Fibroblast of villous mesenchyme (primary cell): ENCODE data around the gene SNX20. TPM values are rescaled to one million over a fixed set of nuclear protein-coding genes. Genes with fewer than 3 reads are reported as not detected.

Experiments used
- DNase-seq: peaks from one replicate; pipeline ENCODE4 v3.0.0-alpha.2; 2010; ENCODE audit warnings: low read depth
- H3K4me3 ChIP-seq: 2 replicates; pipeline ENCODE4 v1.5.1; 2011; ENCODE audit warnings: low read depth, mild to moderate bottlenecking, low read length
- total RNA-seq: library from RNA; depleted of rRNA; stranded (reverse); fragments of >200 nt; gene quantifications from 2 replicates; pipeline ENCODE4 v1.2.3, GENCODE V29; 2012
- TF ChIP-seq, protein P1 (sequence below): IDR thresholded peaks from 2 replicates; pipeline ENCODE4 v1.5.1; 2012; ENCODE audit warnings: low read depth, mild to moderate bottlenecking, low read length; ENCODE audit not compliant: insufficient read depth

The SNX20 gene
- total RNA-seq, 1 donor = not detected

DNA sequence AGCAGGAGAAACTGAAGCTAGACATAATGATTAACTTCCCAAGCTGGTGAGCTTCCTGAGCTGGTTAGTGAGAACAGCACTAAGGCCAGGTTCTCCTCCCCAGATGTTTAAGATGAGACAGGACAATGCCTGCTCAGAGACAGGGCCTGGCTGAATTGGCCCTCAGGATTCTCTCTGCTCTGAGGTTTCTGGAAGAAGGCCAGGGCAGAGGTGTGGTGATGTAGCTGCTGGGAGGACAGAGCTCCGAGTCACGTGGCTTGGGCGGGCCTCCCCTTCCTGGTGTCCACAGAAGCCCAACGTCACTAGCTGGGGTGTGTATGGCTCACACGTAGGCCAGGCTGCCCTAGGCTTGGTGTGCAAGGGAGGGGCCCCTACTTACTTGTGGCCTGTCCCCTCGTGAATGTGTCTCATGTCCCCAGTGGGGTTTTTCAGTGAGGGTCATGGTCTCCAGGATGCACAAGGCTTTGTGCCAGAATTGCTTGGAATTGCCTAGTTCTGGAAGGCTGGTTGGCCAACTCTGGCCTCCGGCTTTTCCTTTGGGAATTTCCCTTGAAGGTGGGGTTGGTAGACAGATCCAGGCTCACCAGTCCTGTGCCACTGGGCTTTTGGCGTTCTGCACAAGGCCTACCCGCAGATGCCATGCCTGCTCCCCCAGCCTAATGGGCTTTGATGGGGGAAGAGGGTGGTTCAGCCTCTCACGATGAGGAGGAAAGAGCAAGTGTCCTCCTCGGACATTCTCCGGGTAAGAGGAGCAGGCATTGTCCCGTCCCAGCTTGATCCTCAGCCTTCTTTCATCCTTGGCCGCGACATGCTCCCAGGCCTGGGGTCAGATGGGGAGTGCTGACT, 15.7 kb upstream of the SNX20 start:
- peak; percentile 72 for DNase-seq
- H3K4me3 ChIP-seq = no peak overlapping the region
- TF ChIP-seq, protein P1, sequence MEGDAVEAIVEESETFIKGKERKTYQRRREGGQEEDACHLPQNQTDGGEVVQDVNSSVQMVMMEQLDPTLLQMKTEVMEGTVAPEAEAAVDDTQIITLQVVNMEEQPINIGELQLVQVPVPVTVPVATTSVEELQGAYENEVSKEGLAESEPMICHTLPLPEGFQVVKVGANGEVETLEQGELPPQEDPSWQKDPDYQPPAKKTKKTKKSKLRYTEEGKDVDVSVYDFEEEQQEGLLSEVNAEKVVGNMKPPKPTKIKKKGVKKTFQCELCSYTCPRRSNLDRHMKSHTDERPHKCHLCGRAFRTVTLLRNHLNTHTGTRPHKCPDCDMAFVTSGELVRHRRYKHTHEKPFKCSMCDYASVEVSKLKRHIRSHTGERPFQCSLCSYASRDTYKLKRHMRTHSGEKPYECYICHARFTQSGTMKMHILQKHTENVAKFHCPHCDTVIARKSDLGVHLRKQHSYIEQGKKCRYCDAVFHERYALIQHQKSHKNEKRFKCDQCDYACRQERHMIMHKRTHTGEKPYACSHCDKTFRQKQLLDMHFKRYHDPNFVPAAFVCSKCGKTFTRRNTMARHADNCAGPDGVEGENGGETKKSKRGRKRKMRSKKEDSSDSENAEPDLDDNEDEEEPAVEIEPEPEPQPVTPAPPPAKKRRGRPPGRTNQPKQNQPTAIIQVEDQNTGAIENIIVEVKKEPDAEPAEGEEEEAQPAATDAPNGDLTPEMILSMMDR = no peak

DNA sequence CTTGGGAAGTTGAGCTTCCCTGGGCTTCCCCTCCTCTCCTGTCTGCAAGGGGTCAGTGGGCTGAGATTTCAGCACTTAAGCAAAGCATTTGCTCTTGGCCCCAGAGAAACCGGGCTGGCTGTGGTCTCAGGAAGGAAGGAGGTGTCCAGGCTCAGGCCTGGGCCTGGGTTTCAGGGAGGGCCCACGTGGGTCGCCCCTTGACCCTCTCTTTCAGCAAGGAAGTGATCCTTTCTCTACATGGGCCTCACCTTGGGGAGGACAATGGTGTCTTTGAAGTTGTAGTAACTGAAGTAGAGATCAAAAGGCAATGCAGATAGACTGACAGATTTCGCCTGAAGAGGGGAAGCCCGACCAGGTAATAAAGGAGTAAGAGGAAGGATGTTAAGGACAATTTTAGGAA, 15.0 kb upstream of the SNX20 start:
- H3K4me3 ChIP-seq = no peak overlapping the region
- no peak for DNase-seq
- TF ChIP-seq, protein P1 = no peak

DNA sequence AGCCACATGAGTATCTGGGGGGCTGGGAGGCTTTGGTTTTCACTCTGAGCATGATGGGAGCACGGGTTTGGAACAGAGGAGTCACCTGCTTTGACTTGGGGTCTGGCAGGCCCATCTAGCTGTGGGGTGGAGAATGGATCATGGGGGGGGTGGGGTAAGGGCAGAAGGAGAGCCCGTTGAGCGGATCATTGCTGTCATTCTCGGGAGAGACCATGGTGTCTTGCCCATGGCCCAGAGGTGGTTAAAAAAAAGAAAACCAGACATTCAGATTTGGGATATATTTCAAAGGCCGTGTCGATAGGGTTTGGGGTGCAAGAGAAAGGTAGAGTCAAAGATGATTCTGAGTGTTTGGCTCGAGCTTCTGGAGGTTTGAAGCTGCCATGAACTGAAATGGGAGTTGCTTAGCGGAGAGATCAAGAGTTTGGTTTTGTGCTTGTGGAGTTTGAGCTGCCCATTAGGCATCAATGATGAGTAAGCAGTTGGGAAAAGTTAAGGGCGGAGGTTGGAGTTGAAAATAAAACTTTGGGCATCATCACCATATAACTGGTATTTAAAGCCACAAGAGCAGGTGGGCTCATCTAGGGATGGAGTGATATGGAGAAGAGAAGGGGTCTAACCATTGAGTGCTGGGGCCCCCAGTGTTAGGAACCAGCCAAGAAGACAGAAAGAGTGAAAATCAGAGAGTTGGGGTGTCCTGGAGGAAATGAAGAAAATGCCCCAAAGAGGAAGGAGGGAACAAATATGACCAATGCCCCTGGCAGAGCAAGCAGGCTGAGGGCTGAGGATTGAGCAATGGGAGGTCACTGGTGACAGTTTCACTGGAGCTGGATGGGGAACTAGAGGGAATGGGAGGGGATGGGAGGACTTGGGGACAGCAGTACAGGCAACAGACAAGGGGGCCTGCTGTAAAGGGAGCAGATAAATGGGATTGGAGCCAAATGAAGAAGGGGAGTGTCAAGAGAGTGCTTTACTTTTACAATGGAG, 14.2 kb upstream of the SNX20 start:
- no peak overlapping the region for H3K4me3 ChIP-seq
- TF ChIP-seq, protein P1 = no peak

DNA sequence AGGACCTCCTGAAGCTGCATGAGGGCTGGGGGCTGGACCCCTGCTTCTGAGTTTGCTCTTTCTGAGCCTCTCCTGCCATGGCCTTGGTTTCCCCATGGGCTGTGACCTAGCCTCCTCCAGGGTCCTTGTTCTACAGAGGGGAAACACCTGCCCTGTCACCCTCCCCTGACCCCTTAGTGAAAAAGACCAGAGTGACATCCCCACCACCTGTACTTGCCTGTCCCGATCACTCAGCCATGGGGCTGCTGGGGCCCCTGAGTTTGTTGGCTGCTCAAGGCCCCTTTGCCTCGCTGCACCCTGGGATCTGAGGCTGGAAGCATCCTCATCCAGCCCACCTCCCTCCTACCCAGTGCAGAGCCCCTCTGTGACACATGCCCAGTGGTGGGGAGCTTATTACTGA, 13.1 kb upstream of the SNX20 start:
- DNase-seq = no peak
- H3K4me3 ChIP-seq = no peak overlapping the region
- TF ChIP-seq, protein P1 = no peak

More for the DNA sequence above, 14.2 kb upstream of the SNX20 start:
- DNase-seq = no peak

DNA sequence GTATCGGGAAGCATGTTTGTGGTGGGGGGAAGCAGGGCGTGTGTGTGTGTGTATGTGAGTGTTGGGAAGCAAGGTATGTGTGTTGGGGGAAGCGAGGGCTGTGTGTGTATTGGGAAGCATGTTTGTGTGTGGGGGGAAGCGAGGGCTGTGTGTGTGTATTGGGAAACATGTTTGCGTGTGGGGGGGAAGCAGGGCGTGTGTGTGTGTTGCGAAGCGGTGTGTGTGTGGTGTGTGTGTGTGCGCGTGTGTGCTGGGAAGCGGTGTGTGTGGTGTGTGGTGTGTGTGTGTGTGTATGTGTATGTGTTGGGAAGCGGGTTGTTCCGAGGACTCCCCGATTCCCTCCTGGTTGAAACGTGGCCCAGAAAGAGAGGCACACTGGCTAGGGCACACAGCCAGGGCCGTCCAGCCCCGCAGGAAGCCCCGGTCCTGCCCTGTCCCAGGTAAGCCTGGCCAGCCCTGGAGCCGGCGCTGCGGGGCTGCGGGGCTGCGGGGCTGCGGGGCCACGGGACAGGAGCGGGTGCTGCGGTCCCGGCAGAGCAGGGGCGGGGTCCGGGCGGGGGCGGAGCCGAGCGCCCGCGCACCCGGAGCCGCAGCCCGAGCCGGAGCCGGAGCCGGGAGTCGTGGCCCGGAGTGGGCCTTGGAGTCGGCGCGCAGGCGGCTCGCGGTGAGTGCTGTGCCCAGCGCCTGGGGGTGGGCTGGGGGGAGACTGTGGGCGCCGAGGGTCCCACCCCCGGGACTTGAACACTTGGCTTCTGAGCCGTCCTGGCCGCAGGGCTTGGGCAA, 12.1 kb upstream of the SNX20 start, which contains the start of gene NOD2:
NOD2 (plus strand) TSS at position 608 of the 783 bp plus-strand sequence. CDS start 5,890 bp downstream, outside the sequence.
- DNase-seq = no peak
- peak within 1 kb of the TSS; percentile 40 for H3K4me3 ChIP-seq
- TF ChIP-seq, protein P1 = no peak

DNA sequence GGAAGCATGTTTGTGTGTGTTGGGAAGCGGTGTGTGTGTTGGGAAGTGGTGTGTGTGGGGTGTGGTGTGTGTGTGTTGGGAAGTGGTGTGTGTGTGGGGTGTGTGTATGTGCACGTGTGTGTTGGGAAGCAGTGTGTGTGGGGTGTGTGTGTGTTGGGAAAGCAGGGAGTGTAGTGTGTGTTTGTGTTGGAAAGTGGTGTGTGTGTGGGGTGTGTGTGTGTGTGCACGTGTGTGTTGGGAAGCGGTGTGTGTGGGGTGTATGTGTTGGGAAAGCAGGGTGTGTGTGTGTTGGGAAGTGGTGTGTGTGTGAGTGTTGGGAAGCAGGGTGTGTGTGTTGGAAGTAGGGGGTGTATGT, 11.5 kb upstream of the SNX20 start:
- H3K4me3 ChIP-seq = no peak overlapping the region
- DNase-seq = no peak
- TF ChIP-seq, protein P1 = no peak
